ENCODE measurements around the gene GCN1. TPM values are rescaled to one million over a fixed set of nuclear protein-coding genes. Genes with fewer than 3 reads are reported as not detected.

The GCN1 gene
- total and polyA plus RNA-seq, 2 donors (not counting 3 experiments of a cell fraction or from before 2014, with no cell fraction given), result 30.1 to 101 TPM

- Histone ChIP-seq H3K27ac (ENCODE audit: insufficient read depth, low read depth, low read length) (no peak overlapping the region), H3K4me2 (ENCODE audit: insufficient read depth, low read length) (no peak overlapping the region), H3K36me3 (ENCODE audit: control insufficient read depth in 2 of 2, extremely low read depth in 1 of 2, insufficient read depth in 2 of 2, low read length in 2 of 2) (peaks cover 8 to 38% of the 10 kb centered on the region in 2 experiments), H3K4me1 (ENCODE audit: control insufficient read depth, extremely low read depth, insufficient read depth, low read length) (no peaks in the 10 kb centered on the region), H3K9me3 (replicated peaks; ENCODE audit: control insufficient read depth, insufficient read depth, low read length) (no peaks in the 10 kb centered on the region), H2AFZ (ENCODE audit: low read depth, low read length) (no peak overlapping the region), H4K20me1 (replicated peaks; ENCODE audit: control insufficient read depth, extremely low read depth, insufficient read depth, low read length) (no peaks in the 10 kb centered on the region), H3K9ac (replicated peaks; ENCODE audit: extremely low read depth, insufficient read depth, low read length) (no peak overlapping the region), H3K9me1 (replicated peaks; ENCODE audit: control insufficient read depth, extremely low read depth, insufficient read depth, low read length) (no peaks in the 10 kb centered on the region), H3K79me2 (ENCODE audit: control insufficient read depth, insufficient read depth, low read length) (peaks cover 14% of the 10 kb centered on the region), H3K27me3 (ENCODE audit: control insufficient read depth in 2 of 2, insufficient read depth in 2 of 2, low read length in 2 of 2) (no peaks in the 10 kb centered on the region), H3K4me3 (replicated peaks in 1 of 3; ENCODE audit: insufficient read depth in 1 of 3, low read depth in 1 of 3, low read length in 3 of 3) (no peak overlapping the region)
- POLR2A ChIA-PET, result no interaction called here
- dilution Hi-C loops (cut with MboI; ENCODE audit: extremely low pct_ligation_motif_present, low sequenced_read_pairs), result no loop called here
- BruUV-seq (replicated peaks), result no TSS peak
- FAIRE-seq, result no peak
- no peak for TF ChIP-seq EZH2 (IDR thresholded peaks at IDR 0.05; ENCODE audit: borderline replicate concordance, low read depth, low read length, severe bottlenecking)
- TF ChIP-seq POLR2A (IDR thresholded peaks at IDR 0.05; ENCODE audit: low read depth, low read length), result no peak
- TF ChIP-seq, protein P1, sequence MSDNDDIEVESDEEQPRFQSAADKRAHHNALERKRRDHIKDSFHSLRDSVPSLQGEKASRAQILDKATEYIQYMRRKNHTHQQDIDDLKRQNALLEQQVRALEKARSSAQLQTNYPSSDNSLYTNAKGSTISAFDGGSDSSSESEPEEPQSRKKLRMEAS (IDR thresholded peaks at IDR 0.05; ENCODE audit: insufficient read depth, insufficient read length), result no peak
- no peak for TF ChIP-seq JUN (IDR thresholded peaks at IDR 0.05; ENCODE audit: borderline replicate concordance, insufficient read depth, insufficient read length, low read depth)
- TF ChIP-seq MYC (IDR thresholded peaks at IDR 0.05; ENCODE audit: low read depth, low read length), result no peak
- no peak for TF ChIP-seq FOS (IDR thresholded peaks at IDR 0.05; ENCODE audit: borderline replicate concordance, insufficient read depth, low read length)
- TF ChIP-seq CTCF (IDR thresholded peaks at IDR 0.05; ENCODE audit: extremely low read depth in 1 of 2, insufficient read depth in 1 of 2, low read depth in 1 of 2, low read length in 2 of 2), result no peak
- no peak for TF ChIP-seq POLR2AphosphoS5 (IDR thresholded peaks at IDR 0.05; ENCODE audit: insufficient read depth, low read depth, low read length)
- TF ChIP-seq GATA2 (IDR thresholded peaks at IDR 0.05; ENCODE audit: insufficient read depth, insufficient read length, low read depth, low read length), result no peak
- no peak for DNase-seq (ENCODE audit: low read depth, low spot score)
- intact Hi-C loops (cut with micrococcal nuclease), result no loop called here
- CTCF ChIA-PET, result interaction anchor here (1.2 kb wide), 1 partner anchor 10 kb away, joined by 3 read pairs; no protein-coding TSS in a partner anchor
These were observed 11.3 kb downstream of the GCN1 start for GRCh38 chr12:120183211-120183631.

All from endothelial cell of umbilical vein (primary cell).